Renal cortex interstitium (tissue), 15 donors: ENCODE measurements around the gene FGF23. TPM values are rescaled to one million over a fixed set of nuclear protein-coding genes. Genes with fewer than 3 reads are reported as not detected.
"Not testable (repeated sequence)": the region's sequence is repeated elsewhere in the genome, so short reads cannot be mapped to it uniquely, and the experiment has no call there.

ENCODE experiments used
- DNase-seq, 11 donors: peaks; one replicate each; pipeline ENCODE4 v3.0.0-alpha.2; 2013; ENCODE audit warnings: low read depth in 9 of 11, low spot score in 4 of 11; ENCODE audit errors: extremely low read depth in 1 of 11
- long read RNA-seq, 16 experiments: transcript quantifications; one replicate each; lab custom pipeline, GENCODE V29; 2026
- polyA plus RNA-seq, 3 donors: library from polyadenylated mRNA; unstranded; fragments of 120-200 nt; gene quantifications; one replicate each; pipeline ENCODE4 v1.2.1, GENCODE V29; 2013; ENCODE audit not compliant: insufficient read length in 3 of 3

Gene FGF23
- under 1 TPM in 2 of 3 donors, not detected in 1; 0.03 to 0.05 TPM for polyA plus RNA-seq
- long read RNA-seq, donor 1: 0 reads
- long read RNA-seq, donor 2: 0 reads
- long read RNA-seq, donor 3: 0 reads
- long read RNA-seq, donor 4: 0 reads
- long read RNA-seq, donor 5: 0 reads
- long read RNA-seq, donor 6: 0 reads
- long read RNA-seq, donor 7: 0 reads
- long read RNA-seq, donor 8: 0 reads
- long read RNA-seq, donor 9: 0 reads
- long read RNA-seq, donor 10: 0 reads
- long read RNA-seq, donor 11: 0 reads
- long read RNA-seq, donor 12: 0 reads
- long read RNA-seq, donor 13: 0 reads
- long read RNA-seq, donor 14: 0 reads
- long read RNA-seq, donor 15: 0 reads
- long read RNA-seq, donor 16: 0 reads

DNA sequence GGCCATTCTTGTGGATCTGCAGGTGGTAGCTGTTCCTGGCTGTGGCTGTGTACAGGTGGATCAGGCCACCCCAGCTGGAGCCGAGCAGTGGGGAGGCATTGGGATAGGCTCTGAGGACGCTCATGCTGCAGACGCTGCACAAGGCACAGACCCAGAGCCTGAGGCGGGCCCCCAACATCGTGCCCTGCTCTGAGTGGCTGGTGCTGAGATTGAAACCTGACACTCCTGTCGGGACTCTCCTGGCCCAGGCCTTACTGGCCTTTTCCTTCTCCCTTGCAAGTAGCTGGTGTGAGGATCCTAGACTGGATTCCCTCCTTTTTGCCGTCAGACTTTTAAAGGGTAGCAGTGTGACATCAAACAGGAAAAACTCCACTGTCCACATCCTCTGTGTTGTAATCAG, at the start of gene FGF23:
Gene FGF23 (minus strand): TSS at position 308 of the 400 bp plus-strand sequence. CDS start 130 bp downstream, at position 178.
- DNase-seq: peak in 10 of 11 donors; percentile 5 to 46 (median 37)

DNA sequence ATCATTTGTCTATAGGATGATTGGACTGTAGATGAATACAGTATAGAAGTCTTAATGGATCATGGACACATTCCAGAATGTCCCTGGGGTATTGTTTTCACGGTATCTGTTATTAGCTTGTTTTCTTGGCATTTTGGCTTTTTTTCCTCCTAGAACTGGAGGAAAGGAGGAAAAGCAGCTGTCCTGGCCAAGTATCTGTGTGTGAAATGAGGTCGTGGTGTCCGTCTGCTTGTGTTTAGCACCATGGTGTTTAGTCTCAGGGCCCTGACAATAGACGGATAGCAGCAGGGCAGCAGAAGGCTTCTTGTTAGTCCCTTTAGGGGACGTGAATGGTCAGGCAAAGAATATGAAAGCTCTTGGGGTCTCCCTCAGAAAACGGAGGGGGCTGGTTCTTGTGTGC, 44.9 kb upstream of the FGF23 start:
- no peak for DNase-seq

DNA sequence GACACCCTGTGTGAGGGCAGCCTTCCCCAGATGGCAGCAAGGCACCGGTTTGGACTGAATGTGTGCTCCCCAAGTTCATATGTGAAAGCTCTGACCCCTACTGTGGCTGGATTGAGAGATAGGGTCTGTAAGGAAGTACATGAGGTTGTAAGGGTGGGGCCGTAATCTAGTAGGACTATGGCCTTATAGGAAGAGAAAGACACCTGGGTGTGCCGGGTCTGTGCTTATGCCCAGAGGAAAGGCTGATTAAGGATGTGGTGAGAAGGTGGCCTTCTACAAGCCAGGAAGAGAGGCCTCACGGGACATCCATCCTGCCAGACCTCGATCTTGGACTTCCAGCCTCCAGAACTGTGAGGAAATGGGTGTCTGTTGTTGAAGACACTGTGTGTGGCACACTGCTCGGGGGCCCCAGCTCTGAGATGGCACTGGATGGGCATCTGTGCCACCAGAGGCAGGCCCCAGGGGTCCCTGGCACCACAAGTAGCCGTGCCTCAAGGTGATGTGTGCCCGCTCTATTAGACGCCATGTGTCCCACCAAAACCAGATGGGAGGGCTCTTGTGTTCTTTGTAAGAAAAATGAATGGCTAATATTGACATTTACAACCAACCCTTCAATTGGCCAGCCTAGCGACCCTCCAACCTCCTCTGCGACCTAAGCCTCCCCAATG, 44.1 kb upstream of the FGF23 start:
- no peak for DNase-seq

DNA sequence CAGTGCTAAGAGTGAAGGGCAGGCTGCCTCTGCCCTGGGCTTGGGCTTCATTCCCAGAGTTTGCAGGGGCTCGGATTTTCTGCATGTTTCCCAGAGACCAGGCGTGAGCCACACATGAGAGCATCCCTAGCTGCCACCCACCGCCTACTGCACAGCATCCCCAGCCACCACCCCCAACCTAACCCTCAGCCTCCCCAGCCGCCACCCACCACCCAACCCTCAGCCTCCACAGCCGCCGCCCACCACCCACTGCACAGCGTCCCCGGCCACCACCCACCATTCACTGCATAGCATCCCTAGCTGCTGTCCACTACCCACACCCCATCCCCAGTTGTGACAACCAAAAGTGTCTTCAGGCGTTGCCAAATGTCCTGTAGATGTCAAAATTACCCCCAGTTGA, 43.5 kb upstream of the FGF23 start:
- no peak for DNase-seq

DNA sequence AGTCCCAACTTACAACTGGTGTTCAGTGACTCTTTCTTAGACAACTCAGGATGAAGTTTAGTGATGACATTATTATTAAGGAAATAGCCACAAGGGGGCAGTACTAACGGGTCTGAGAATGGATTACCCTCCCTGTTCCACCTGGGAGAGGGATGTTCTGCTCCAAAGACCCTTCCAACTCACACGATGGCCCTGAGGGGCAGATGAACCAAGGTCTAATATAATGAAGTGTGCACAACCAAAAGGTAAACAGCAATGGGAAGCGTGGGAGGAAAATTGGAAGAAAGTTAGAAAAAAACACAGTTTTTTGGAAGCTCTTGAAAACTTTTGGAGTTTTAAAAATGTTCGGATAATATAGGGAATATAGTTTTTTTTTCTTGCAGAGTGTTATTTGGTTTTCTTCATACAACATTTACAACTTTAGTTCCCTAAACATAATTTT, 42.1 kb upstream of the FGF23 start:
- peak in 2 of 11 donors; percentile 26 to 32 for DNase-seq

DNA sequence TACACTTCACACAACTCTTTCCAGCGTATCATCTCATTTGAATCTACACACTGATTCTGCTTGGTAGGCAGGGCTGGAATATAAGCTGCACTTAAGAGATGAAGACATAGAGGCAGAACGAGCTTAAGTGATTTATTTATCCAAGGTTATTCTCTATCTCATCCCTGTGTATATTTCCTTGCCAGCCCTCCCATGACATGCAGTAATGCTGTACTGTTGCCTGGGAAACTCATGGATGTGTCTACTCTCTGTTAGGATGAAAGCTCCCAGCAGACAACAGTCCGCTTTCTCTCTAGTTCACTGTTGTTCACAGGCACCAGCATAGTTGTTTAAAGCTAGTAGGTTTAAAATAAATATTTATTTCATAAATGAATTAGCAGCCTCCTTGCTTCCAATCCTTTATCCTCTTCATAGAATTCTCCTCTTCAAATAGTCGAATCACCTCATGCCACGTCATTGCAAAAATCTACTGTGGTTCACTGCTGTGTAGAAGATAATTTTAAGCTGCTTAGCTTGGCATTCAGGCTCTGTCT, 40.7 kb upstream of the FGF23 start:
- no peak for DNase-seq

DNA sequence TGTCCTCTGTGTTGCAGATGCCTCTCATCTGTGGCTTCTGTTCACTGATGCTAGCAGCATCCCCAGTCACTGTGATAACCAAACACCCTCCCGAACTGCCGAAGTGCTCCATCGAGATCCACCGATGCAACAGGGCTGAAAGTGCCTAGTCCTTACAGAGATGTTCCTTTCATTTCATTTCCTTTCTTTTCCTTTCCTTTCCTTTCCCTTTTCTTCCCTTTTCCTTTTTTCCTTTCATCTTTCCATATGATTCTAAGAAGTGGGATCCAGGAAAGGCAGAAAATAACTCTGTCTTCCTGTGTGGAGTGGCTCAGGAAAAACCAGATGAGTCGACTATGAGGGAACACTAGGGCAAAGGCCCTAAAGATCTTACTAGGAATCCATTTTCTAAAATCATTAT, 39.4 kb upstream of the FGF23 start:
- no peak for DNase-seq

DNA sequence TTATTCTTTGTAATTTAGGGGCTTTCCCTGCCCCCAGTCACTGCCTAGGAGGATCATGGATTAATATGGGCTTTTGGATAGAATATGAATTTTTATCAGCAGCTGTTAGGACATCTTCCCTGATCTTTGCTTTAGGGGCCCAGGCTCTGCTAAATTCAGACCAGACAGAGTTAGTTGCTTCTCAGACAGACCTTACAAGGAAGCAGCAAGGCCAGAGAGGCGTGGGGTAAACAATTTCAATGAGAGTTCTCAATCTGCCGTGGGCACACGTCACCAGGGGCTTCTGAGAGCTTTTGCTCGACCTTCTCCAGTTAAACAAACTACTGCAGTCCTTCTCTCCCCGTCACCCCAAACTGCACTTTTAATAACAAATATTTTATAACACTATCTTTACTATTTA, 38.4 kb upstream of the FGF23 start:
- DNase-seq: no peak

DNA sequence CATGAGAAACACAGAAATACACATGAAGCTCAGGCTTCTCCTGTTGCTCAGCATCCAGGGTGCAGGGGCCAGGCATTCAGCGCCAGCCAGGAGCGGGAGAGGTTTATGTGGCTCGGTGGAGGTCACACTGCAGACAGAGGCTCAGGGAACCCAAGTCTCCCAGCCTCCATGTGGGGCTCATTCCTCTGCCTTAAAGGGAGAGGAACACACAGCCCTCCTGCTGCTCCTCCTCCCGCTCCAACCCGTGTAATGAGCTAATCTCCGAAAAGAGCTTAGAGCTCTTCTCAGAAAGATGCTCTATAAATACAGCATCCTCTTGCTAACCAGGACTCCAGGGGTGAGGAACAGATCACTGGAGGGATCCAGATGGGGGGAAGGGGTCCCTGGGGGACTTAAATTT, 37.9 kb upstream of the FGF23 start:
- DNase-seq: no peak

DNA sequence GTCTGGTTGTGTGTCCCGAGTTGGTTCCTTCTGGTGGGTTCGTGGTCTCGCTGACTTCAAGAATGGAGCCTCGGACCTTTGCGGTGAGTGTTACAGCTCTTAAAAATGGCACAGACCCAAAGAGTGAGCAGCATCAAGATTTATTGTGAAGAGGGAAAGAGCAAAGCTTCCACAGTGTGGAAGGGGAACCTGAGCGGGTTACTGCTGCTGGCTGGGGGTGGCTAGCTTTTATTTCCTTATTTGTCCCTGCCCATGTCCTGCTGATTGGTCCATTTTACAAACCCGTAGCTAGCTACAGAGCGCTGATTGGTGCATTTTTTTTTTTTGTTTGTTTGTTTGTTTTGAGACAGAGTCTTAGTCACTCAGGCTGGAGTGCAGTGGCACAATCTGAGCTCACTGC, 36.8 kb upstream of the FGF23 start:
- no peak for DNase-seq

DNA sequence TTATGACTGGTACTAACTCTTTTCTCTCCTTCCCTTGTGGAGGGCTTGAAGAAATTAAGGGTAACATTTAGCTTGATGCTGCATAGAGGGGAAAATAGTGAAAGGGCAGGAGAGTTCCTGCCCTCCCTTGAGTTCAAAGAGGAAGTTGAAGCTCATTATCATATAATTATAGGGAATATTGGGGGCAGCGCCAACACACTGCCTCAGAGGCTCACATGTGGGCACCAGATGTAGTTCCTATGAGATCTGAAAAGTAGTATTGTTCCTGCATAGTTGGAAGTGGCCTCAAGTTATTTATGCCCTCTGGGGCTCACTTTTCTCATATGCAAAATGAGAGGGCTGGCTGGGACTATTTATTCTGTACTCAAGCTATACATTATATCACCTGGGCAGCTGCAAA, 33.0 kb upstream of the FGF23 start:
- no peak for DNase-seq

DNA sequence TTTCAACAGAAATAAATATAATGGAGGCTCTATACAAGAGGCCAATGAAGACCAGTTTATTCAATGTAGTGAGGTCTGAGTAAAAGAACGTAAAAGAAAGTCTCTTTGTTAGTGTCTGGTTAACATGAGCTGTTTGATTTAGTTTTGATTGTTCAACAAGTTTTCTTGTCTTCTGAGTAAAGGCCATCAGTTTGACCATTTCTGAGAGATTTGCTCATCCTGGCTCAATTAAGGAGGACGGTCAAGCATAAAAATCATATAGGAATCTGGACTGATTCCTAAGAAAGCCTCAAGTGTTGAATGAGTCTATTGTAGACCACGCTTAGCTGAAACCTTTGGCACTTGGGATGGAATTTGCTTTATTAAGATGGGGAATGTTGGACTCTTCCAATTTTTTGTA, 32.5 kb upstream of the FGF23 start:
- DNase-seq: no peak

DNA sequence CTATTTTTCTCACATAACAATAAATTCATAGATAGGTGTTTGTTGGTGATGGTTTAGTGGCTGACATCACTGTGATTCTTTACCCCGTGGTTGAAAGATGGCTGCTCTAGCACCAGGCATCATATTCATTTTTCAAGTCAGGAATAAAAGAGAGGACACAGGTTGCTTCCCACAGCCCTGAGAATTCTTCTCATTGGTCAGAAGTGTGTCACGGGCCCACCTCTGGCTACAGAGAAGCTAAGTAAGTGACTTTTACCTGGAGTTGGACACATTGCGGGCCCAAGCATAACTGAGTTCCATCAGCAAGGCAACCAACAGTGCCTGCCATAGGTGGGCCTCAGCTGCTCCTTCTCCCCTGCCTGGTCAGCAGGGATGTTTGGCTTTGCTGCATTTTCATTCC, 27.6 kb upstream of the FGF23 start:
- DNase-seq: no peak

DNA sequence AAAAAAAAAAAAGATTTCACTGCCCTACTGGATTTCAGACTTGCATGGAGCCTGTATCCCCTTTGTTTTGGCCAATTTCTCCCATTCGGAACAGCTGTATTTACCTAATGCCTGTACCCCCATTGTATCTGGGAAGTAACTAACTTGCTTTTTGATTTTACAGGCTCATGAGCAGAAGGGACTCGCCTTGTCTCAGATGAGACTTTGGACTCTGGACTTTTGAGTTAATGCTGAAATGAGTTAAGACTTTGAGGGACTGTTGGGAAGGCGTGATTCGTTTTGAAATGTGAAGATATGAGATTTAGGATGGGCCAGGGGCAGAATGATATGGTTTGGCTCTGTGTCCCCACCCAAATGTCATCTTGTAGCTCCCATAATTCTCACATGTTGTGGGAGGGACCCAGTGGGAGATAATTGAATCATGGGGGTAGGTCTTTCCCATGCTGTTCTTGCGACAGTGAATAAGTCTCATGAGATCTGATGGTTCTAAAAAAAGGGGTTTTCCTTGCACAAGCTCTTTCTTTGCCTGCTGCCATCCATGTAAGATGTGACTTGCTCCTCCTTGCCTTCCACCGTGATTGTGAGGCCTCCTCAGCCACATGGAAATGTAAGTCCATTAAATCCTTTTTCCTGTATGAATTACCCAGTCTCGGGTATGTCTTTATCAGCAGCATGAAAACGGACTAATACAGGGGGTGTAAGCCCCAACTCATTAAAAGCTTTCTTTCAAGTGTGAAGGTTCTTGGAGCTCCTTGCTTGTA, 25.5 kb upstream of the FGF23 start:
- not testable (repeated sequence) for DNase-seq

DNA sequence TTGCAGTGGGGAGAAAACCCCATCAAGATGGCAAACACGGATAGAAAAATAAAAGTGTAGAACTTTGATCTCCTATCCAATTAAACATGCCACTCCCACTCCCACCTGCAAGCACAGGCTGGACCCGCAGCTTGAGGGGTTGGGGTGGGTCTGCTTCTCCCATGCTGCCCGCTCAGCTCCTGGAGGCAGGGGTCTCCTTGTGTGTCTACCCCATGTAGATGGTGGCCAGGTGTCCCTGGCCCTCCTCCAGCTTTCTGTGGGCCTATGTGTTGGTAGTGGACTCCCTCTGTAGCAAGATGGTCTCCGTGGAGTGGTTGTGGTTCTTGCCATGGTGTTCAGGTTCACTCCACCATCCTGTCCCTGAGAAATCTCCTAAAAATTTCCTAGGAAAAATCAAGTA, 23.5 kb upstream of the FGF23 start:
- DNase-seq: no peak

DNA sequence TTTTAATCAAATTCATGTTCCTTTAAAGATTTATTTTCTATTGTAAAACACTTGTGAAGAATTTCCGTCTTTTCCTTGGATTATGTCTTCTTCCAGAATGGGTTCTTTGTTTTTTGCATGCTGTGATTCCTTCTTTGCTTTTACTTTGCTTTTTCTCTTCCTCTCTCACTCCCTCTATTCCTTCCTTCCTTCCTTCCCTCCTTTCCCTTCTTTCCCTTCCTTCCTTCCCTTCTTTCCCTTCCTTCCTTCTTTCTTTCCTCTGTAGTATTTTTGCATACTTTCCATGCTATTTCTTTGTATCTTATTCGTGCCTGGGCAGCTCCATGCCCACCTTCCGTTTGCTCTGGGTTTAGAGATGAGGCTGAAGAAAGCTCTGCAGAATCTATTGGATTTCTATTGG, 21.6 kb upstream of the FGF23 start:
- DNase-seq: no peak

DNA sequence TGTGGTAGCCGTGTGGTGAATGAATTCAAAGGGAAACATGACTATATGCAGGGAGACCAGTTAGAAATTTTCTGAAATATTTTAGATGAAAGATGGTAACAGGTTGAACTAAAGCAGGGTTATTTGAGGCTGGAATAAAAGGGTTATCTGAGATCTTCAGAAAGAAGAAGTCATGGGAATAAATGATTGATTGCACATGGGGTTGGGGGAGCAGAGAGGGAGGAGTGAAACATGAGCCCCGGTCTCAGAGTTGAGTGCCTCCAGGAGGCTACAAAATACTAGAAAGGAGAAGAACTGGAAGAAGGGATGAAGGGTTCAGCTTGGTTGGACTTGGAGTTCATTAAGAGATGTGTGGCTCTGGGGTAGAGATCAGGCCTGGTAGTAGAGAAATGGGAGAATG, 16.3 kb upstream of the FGF23 start:
- no peak for DNase-seq

DNA sequence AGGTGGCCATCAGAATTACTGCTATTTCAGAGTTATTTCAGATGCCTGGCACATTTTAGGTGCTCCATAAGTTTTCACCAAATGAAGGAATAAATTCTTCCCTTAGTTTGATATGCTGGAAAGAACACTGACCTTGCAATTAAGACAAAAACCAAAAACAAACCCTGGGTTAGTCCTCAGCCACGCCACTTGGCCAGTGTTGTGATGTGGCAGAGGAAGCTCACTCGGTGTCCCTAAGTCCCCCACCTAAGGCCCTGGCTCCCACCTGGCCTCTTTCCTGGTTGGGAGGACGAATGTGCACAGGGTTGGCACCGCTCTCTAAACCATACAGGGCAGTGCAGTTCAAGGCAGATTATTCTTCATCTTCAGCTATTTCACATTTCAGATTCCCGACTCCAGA, 13.7 kb upstream of the FGF23 start:
- no peak for DNase-seq

DNA sequence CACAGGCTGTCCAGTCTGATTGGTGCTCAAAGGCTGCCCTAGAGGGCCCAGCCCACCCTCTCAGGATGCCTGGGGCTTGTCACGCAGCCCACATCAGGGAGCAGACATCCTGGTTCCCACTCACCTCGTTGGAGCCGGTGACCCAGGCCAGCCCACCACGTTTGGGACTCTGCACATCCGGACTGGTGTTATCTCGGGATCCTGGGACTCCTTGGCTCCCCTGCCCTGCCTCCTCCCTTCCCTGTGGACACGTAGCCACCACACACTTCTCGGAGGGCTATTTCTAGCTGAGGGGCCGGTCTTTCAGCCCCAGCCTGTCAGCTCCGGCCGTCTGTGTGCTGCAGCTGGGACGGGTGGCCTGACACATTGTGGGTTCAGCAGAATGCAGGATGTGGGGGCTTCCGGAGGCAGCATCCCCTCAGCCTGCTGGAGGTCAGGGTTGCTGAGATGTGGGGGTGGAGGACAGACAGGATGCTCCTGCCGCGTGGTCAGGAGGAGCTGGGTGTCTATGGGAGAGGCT, 12.8 kb upstream of the FGF23 start:
- DNase-seq: no peak

DNA sequence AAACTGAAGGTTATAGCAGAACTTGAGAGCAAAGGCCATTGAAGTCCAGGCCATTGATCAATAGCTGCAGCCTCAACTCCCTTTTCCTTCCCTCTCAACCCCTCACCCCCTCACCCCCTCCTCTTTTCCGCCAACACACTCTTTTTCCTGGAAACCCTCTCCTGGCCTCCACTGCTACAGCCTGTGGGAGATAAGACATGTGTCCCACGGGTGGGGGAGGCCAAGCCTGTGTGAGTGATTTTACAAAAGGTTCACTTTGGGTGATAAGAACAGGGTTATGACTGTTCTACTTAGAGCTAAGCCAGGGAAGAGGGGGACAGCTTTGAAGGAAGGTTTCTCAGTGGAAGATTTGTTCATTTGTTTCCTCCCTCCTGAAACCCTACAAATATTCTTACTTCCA, 9.2 kb upstream of the FGF23 start:
- DNase-seq: no peak
